Activated CD8-positive, alpha-beta memory T cell treated with anti-CD3 and anti-CD28 coated beads, Interleukin-2, amount 50 U/mL, for 4 hours (primary cell): Measurements from ENCODE around the gene DUSP8.

ENCODE experiments used
- DNase-seq: peaks from one replicate; pipeline ENCODE4 v3.0.0-alpha.2; 2020

Gene DUSP8

DNA sequence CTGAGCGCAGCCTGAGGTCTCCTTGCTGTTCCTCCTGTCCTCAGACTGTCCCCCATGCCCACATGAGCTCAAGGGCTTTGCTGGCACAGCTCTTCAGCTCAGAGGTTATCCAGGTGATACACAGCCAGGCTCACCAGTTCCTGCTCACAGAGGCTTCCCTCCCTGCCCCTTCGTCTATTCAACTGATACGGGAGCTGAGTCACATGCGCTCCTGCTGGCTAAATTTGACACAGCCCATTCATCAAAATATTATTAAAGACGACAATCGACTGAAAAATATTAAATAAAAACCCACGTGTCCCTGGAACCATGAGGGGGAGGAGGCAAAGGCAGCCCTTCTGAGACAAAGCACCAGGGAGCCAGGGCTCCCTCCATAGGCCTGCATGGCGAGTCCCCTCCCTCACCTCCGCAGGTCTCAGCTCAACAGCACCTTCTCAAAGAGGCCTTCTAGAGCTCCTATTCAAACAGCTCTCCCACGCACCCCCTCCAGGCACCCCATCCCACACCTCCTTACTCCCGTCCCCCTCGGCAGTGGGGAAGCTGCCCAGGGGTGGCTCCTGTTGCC lies 40.5 kb downstream of the DUSP8 start:
- DNase-seq, result no peak

DNA sequence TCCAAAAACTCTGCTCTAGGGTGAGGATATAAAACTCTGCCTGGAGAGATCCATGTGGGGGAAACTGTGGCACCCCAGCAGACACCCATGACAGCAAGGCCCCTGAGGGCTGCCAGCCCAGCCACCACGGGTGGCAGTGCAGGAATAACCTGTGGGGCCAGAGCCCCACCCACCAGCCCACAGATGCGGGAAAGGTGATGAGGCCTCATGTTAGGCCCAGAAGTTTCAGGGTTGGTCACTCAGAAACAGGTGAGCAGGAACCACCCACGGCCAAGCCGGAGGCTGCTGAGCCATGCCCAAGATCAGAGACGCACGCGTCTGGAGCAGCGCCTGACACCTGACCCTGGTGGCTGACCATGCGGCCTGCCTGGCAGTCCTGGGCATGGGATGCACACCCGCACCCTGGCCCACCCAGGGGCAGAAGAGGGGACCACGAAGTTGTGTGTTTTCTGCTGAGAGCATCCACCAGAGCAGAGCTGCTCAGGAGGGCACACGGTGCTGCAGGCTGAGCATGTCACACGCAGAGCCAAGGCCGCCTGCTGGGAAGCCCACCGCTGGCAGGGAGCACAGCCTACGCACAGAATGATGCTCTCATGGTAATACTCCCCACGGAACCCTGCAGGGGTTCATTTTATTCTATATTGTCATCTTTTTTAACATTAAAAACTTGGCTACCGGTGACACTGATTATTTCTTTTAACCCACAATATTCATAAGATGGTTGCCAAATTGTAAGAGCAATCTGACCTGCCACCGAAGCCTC lies 41.2 kb downstream of the DUSP8 start:
- no peak for DNase-seq

DNA sequence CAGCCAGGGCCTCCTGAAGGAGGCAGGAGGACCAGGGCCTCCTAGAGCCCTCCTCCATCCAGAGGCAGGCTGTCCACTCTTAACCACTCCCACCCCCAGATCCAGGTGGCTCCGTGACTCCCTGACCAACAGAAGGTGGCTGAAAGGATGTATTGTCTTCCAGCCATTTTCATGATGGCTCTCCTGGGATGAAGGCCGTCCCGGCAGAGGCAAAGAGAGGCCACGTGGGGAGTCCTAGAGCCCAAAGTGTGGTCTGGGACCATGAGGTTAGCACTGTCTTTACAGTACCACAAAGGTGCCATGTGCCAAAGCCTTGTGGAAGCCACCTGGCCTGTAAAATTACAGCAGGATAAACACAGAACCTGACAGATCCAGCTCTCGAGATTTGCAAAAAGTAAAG lies 42.3 kb downstream of the DUSP8 start:
- DNase-seq, result no peak

DNA sequence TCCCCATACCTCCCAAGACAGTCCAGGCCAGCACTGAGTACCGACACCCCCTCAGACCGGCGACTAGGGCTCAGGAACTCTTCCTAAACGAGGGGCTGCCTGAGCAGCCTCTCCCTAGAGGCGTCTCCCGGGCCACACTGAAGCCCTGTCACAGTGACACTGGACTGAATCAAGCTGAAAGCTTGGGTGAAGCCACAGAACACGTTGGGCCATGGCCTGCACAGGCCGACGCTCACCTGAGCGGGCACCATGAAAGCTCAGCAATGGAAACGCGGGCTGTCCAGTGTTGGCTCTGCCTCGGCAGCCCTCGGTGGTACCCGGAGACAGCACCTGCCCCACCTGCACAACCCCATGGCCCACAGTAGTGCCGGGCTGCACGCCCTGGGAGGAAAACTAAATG lies 42.8 kb downstream of the DUSP8 start:
- no peak for DNase-seq

DNA sequence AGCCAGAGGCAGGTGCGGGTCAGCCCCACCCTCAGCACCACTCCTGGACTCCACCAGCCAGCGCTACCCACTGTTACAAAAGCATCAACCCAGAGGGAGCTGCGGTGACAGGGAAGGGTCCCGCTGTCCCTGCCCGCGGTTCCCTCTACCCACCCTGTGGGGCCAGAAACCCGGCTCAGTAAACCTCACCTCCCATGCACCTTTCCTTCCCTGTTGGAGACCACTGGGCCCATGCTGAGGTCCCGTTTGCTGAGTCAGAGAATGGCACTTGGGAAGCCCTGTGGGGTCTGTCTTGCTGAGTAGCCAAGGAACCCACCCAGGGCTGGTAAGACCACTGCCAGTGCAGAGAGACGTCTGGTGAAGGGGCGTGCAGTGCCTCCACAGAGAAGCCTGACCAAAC lies 43.4 kb downstream of the DUSP8 start:
- DNase-seq, result no peak

DNA sequence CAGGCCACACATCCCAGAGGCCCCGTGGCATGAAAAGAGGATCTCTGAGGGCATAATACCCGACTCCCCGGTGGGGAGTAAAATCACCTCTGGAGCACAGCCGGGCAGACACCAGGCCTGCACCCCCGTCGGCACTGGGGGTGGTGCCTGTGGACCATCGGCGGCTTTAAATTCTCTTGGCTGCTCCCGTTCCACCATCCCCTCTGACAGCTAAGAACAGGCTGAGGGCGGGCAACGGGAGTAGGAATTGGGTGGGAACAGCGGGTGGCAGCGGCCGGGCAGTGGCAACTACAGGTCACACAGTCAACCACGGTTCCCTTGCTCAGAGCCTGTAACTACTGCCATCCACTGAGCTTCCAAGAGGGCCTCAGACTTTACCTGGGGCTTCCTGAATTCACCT lies 45.3 kb downstream of the DUSP8 start:
- no peak for DNase-seq

GRCh38 chr11:1523779-1524178 lies 48.3 kb downstream of the DUSP8 start:
- no peak for DNase-seq

DNA sequence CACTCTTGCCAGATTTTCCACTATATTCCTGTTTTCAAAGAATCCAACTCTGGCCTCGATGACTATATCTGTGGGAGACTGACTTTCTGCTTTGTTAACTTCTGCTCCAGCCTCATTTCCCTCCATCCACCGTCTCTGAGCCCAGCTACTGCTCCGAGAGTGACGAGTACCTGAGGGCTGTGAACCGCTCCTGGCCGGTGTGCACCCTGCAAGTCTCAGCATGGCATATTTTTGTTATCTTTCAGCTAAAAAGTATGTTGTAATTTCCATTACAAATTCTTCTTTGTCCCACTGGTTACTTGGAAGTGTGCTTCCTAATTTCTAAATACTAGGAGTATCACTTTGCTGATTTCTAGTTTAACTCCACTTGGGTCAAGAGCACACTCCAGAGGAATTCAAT lies 49.0 kb downstream of the DUSP8 start:
- DNase-seq, result no peak

DNA sequence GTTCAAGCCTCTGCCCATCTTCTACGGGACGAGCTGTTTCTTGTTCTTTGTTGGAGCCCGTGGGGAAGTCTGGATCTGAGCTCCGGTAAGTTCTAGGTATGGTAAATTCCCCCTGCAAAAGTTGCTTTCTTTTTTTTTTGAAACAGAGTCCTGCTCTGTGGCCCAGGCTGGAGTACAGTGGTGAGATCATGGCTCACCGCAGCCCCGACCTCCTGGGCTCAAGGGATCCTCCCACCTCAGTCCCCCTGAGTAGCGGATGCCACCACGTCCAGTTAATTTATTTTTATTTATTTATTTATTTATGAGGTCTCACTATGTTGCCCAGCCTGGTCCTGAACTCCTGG lies 50.0 kb downstream of the DUSP8 start:
- no peak for DNase-seq

GRCh38 chr11:1521382-1522080 lies 50.5 kb downstream of the DUSP8 start:
- DNase-seq, result no peak

- no peak for DNase-seq
These were observed 51.3 kb downstream of the DUSP8 start for GRCh38 chr11:1520663-1521267.

DNA sequence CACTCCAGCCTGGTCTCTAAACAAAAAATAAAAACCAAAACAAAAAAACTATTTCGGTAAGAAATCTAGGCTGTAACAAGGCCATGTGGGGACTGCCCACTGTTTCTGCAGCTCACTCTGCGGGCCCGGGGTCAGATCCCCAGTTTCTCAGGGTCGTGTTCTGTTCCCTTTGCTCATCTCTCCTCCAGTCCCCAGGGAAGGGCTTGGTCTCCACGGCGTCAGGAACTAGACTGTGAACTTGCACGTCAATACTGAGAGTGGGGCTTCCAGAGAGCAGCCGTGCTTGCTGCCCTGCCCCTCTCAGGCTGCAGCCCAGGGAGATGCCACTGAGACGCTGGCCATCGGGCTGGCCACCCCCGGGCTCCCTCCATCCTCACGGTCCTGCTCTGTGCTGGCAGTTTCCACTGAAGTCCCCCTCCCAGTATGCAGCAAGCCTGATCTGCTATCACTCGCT lies 51.8 kb downstream of the DUSP8 start:
- no peak for DNase-seq

GRCh38 chr11:1519028-1520010 lies 52.8 kb downstream of the DUSP8 start:
- DNase-seq, result no peak

- no peak for DNase-seq
These were observed 53.8 kb downstream of the DUSP8 start for GRCh38 chr11:1518301-1518700.

- DNase-seq, result no peak
These were observed 54.7 kb downstream of the DUSP8 start for GRCh38 chr11:1517117-1518005.

- DNase-seq, result no peak
These were observed 55.6 kb downstream of the DUSP8 start for GRCh38 chr11:1516273-1517067.

GRCh38 chr11:1515082-1516060 lies 56.7 kb downstream of the DUSP8 start:
- DNase-seq, result peak; percentile 77

GRCh38 chr11:1514336-1515061 lies 57.6 kb downstream of the DUSP8 start:
- DNase-seq, result no peak
